Naive thymus-derived CD4-positive, alpha-beta T cell (primary cell): ENCODE measurements around the gene GRXCR1. TPM values are rescaled to one million over a fixed set of nuclear protein-coding genes. Genes with fewer than 3 reads are reported as not detected.

Experiments
- ATAC-seq: fragments of 150-1000 bp; cut with Tn5 transposase; 2 replicates; pipeline ENCODE4 v1.10.0; 2021; ENCODE audit warnings: mild to moderate bottlenecking, moderate library complexity
- CTCF ChIA-PET: fragments of 350-600 bp; sonication (Branson Sonifier 250); formaldehyde crosslinking; loops from one replicate; lab custom pipeline; 2021; ENCODE audit warnings: antibody characterized with exemption; lab: Charles Lee
- POLR2A ChIA-PET: fragments of 350-600 bp; sonication (Branson Sonifier 250); formaldehyde crosslinking; loops from one replicate; lab custom pipeline; 2021; ENCODE audit warnings: antibody characterized with exemption, inconsistent platforms; lab: Charles Lee
- DNase-seq, 9 donors: peaks; one replicate each; pipeline versions ENCODE4 v3.0.0 to v3.0.0-alpha.2; 2020 to 2022; ENCODE audit warnings: mixed read lengths in 1 of 9
- H3K27ac ChIP-seq: one replicate; pipeline ENCODE4 v1.7.0; 2013; ENCODE audit warnings: mild to moderate bottlenecking, low read depth, low read length, moderate library complexity
- H3K27me3 ChIP-seq, 2 donors: one replicate each; pipeline ENCODE4 v1.7.0; 2013; ENCODE audit warnings: low read length in 2 of 2, mild to moderate bottlenecking in 2 of 2, moderate library complexity in 2 of 2; ENCODE audit not compliant: control insufficient read depth in 2 of 2, insufficient read depth in 2 of 2
- H3K36me3 ChIP-seq, 3 experiments: 1 replicate in 2 of 3; 2 replicates in 1 of 3; pipeline ENCODE4 v1.7.0; 2013; ENCODE audit warnings: low read length in 3 of 3, mild to moderate bottlenecking in 3 of 3, moderate library complexity in 1 of 3; ENCODE audit not compliant: insufficient read depth in 3 of 3, control insufficient read depth in 2 of 3
- H3K4me1 ChIP-seq, 2 donors: one replicate each; pipeline ENCODE4 v1.7.0; 2013; ENCODE audit warnings: low read length in 2 of 2, mild to moderate bottlenecking in 2 of 2, moderate library complexity in 1 of 2; ENCODE audit not compliant: control insufficient read depth in 2 of 2, insufficient read depth in 2 of 2
- H3K4me3 ChIP-seq: 2 replicates; pipeline ENCODE4 v1.7.0; 2013; ENCODE audit warnings: mild to moderate bottlenecking, low read length
- H3K9me3 ChIP-seq, 3 experiments: 1 replicate in 2 of 3; 2 replicates in 1 of 3; pipeline ENCODE4 v1.7.0; 2013; ENCODE audit warnings: low read length in 3 of 3; ENCODE audit not compliant: control insufficient read depth in 2 of 3
- H3K27ac Mint-ChIP-seq, 9 donors: one replicate each; pipeline ENCODE4 v1.8.0; 2020 to 2022; ENCODE audit warnings: mixed read lengths in 9 of 9, mild to moderate bottlenecking in 8 of 9, moderate library complexity in 5 of 9, inconsistent platforms in 2 of 9
- H3K27me3 Mint-ChIP-seq, 5 donors: one replicate each; pipeline ENCODE4 v1.8.0; 2021 to 2022; ENCODE audit warnings: mixed read lengths in 5 of 5, mild to moderate bottlenecking in 1 of 5
- H3K36me3 Mint-ChIP-seq, 5 donors: one replicate each; pipeline ENCODE4 v1.8.0; 2020 to 2022; ENCODE audit warnings: mixed read lengths in 5 of 5, mild to moderate bottlenecking in 3 of 5, inconsistent platforms in 1 of 5
- H3K4me1 Mint-ChIP-seq, 7 donors: one replicate each; pipeline ENCODE4 v1.8.0; 2020 to 2022; ENCODE audit warnings: mixed read lengths in 7 of 7, mild to moderate bottlenecking in 3 of 7, inconsistent platforms in 1 of 7
- H3K4me3 Mint-ChIP-seq, 10 donors: one replicate each; pipeline ENCODE4 v1.8.0; 2020 to 2022; ENCODE audit warnings: mild to moderate bottlenecking in 10 of 10, mixed read lengths in 10 of 10, moderate library complexity in 6 of 10, inconsistent platforms in 2 of 10
- H3K9me3 Mint-ChIP-seq, 11 donors: one replicate each; pipeline ENCODE4 v1.8.0; 2020 to 2022; ENCODE audit warnings: mixed read lengths in 11 of 11, mild to moderate bottlenecking in 4 of 11, inconsistent platforms in 1 of 11, moderate library complexity in 1 of 11
- intact Hi-C, 2 donors: fragments of 100-400 bp; cut with micrococcal nuclease; formaldehyde crosslinking; loops; one replicate each; pipeline ENCODE4 v1.15.1; 2023
- polyA plus RNA-seq, 2 donors: library from polyadenylated mRNA; unstranded; fragments of 300-500 nt; fragmentation: Illumina TruSeq; gene quantifications; one replicate each; pipeline ENCODE4 v1.2.3, GENCODE V29; 2021
- total RNA-seq, 6 experiments: library from RNA in 5 of 6; stranded (reverse) in 5 of 6; gene quantifications; 1 replicate in 5 of 6; 2 replicates in 1 of 6; pipeline ENCODE4 v1.2.3 and lab custom pipeline; 2021 to 2026

The GRXCR1 gene
- total and polyA plus RNA-seq, 7 experiments from 2014 or later: not detected

GRCh38 chr4:42871261-42871660, 21.3 kb upstream of the GRXCR1 start:
- CTCF ChIA-PET: no interaction called here

GRCh38 chr4:42871671-42872290, 20.7 kb upstream of the GRXCR1 start:
- H3K36me3 Mint-ChIP-seq: no peaks in the 10 kb centered on the region
- DNase-seq: no peak
- Histone ChIP-seq H3K36me3 (no peaks in the 10 kb centered on the region), H3K9me3 (no peaks in the 10 kb centered on the region), H3K27ac (no peak overlapping the region), H3K4me1 (no peaks in the 10 kb centered on the region), H3K4me3 (no peak overlapping the region), H3K27me3 (no peaks in the 10 kb centered on the region)
- ChIA-PET CTCF (no interaction called here), POLR2A (no interaction called here)
- H3K4me1 Mint-ChIP-seq: no peaks in the 10 kb centered on the region
- no peaks in the 10 kb centered on the region for H3K9me3 Mint-ChIP-seq
- no peak for ATAC-seq
- H3K27me3 Mint-ChIP-seq: peaks cover 33 to 42% (median 40%) of the 10 kb centered on the region in 5 donors
- no peak overlapping the region for H3K4me3 Mint-ChIP-seq
- intact Hi-C loops: no loop called here
- H3K27ac Mint-ChIP-seq: no peak overlapping the region

More at GRCh38 chr4:42871261-42871660, 21.3 kb upstream of the GRXCR1 start:
- Mint-ChIP-seq H3K27me3 (peaks cover 33 to 45% (median 40%) of the 10 kb centered on the region in 5 donors), H3K4me3 (no peak overlapping the region), H3K4me1 (no peaks in the 10 kb centered on the region), H3K36me3 (no peaks in the 10 kb centered on the region), H3K9me3 (no peaks in the 10 kb centered on the region), H3K27ac (no peak overlapping the region)
- Histone ChIP-seq H3K27ac (no peak overlapping the region), H3K4me3 (no peak overlapping the region), H3K27me3 (no peaks in the 10 kb centered on the region), H3K4me1 (no peaks in the 10 kb centered on the region), H3K36me3 (no peaks in the 10 kb centered on the region), H3K9me3 (no peaks in the 10 kb centered on the region)
- POLR2A ChIA-PET: no interaction called here
- ATAC-seq: no peak
- intact Hi-C loops: no loop called here
- DNase-seq: no peak

DNA sequence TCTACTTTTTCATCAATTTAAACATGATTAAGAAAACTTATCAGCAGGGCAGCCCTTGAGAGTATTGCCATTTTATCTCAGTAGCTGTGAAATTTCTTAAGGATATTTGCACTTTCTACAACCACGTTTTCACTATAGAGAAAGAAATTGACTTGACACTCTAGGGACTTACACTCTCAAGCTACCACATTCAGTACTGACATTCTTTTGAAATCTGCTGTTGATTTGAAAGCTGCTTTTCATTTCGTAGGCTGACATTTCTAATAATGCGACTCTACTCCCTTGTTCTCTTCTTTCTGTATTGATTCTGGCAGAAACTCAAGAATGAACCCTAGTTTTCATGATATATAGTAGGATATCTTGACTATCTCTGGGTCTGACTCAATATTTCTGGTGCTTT, 13.7 kb upstream of the GRXCR1 start:
- intact Hi-C loops: no loop called here
- H3K36me3 Mint-ChIP-seq: no peaks in the 10 kb centered on the region
- H3K4me1 Mint-ChIP-seq: no peaks in the 10 kb centered on the region
- H3K27ac Mint-ChIP-seq: no peak overlapping the region
- H3K36me3 ChIP-seq: no peaks in the 10 kb centered on the region
- no peak for ATAC-seq
- H3K4me3 ChIP-seq: no peak overlapping the region
- H3K27ac ChIP-seq: no peak overlapping the region
- H3K9me3 ChIP-seq: no peaks in the 10 kb centered on the region
- H3K4me1 ChIP-seq: no peaks in the 10 kb centered on the region
- ChIA-PET POLR2A (no interaction called here), CTCF (no interaction called here)
- H3K27me3 ChIP-seq: no peaks in the 10 kb centered on the region
- DNase-seq: no peak
- H3K27me3 Mint-ChIP-seq: peaks cover 6 to 37% (median 23%) of the 10 kb centered on the region in 5 donors
- H3K4me3 Mint-ChIP-seq: no peak overlapping the region
- no peaks in the 10 kb centered on the region for H3K9me3 Mint-ChIP-seq

GRCh38 chr4:42881253-42881652, 11.3 kb upstream of the GRXCR1 start:
- no peak overlapping the region for H3K4me3 ChIP-seq
- intact Hi-C loops: no loop called here
- CTCF ChIA-PET: no interaction called here
- H3K27me3 ChIP-seq: no peaks in the 10 kb centered on the region
- H3K36me3 ChIP-seq: no peaks in the 10 kb centered on the region
- H3K27ac Mint-ChIP-seq: no peak overlapping the region
- H3K4me1 Mint-ChIP-seq: no peaks in the 10 kb centered on the region
- H3K9me3 ChIP-seq: no peaks in the 10 kb centered on the region
- no peak overlapping the region for H3K4me3 Mint-ChIP-seq
- no peak overlapping the region for H3K27ac ChIP-seq
- peaks cover 0 to 18% (median 8%) of the 10 kb centered on the region in 11 donors for H3K9me3 Mint-ChIP-seq
- no peak for DNase-seq
- H3K4me1 ChIP-seq: no peaks in the 10 kb centered on the region
- POLR2A ChIA-PET: no interaction called here
- H3K36me3 Mint-ChIP-seq: no peaks in the 10 kb centered on the region
- H3K27me3 Mint-ChIP-seq: peaks cover 0 to 52% (median 34%) of the 10 kb centered on the region in 5 donors
- ATAC-seq: no peak

DNA sequence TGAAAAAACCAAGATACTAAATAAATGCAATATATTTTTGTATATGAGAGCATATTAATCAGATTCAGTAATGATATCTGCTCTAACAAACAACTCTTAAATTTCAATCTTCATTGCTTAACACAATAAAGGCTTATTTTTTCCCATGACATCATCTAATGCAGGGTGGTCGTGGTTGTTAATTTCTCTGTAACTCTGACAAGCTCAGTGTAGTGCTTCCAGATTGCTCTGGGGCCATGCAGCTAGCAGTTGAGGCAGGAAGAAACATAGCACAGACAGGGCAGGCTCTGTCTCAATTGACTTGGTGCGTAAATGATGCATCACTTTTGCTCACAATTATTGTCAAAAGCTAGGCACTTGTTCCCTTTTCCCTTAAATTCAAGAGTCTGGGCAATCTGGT, 869 bp upstream of the GRXCR1 start:
- no peaks in the 10 kb centered on the region for H3K4me1 ChIP-seq
- no peak overlapping the region for H3K27ac Mint-ChIP-seq
- ChIA-PET CTCF (no interaction called here), POLR2A (no interaction called here)
- ATAC-seq (no peak), DNase-seq (no peak)
- H3K4me3 Mint-ChIP-seq: no peak overlapping the region
- H3K36me3 Mint-ChIP-seq: no peaks in the 10 kb centered on the region
- H3K4me3 ChIP-seq: no peak overlapping the region
- H3K36me3 ChIP-seq: no peaks in the 10 kb centered on the region
- peaks cover 0 to 55% (median 38%) of the 10 kb centered on the region in 5 donors for H3K27me3 Mint-ChIP-seq
- H3K9me3 Mint-ChIP-seq: peaks cover 0 to 24% (median 8%) of the 10 kb centered on the region in 11 donors
- H3K4me1 Mint-ChIP-seq: no peaks in the 10 kb centered on the region
- H3K9me3 ChIP-seq: no peaks in the 10 kb centered on the region
- intact Hi-C loops: no loop called here
- H3K27ac ChIP-seq: no peak overlapping the region
- peaks cover 0 to 3% of the 10 kb centered on the region in 2 donors for H3K27me3 ChIP-seq

DNA sequence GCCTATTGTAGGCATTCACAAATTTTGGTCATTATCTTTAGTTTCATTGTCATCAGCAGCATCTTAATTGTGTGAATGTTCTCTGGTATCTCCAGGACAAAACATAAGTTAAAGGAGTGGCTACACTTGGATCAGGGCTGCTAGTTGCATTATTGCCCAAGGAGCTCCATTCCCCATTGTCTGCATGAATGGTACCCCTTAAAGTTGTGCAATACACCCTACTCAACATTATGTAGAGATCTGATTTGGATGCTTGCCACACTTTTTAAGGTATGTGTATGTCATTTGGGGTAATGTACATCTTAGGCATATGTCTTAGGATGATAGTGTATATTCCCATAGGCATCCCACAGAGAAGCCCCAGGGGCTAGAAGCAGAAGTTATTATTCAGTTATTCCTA, 2.9 kb downstream of the GRXCR1 start:
- no peak for ATAC-seq
- Mint-ChIP-seq H3K27me3 (peaks cover 0 to 39% (median 27%) of the 10 kb centered on the region in 5 donors), H3K36me3 (no peaks in the 10 kb centered on the region), H3K4me1 (no peaks in the 10 kb centered on the region), H3K4me3 (no peak overlapping the region), H3K27ac (no peak overlapping the region), H3K9me3 (peaks cover 0 to 3% (median 0%) of the 10 kb centered on the region in 11 donors)
- ChIA-PET POLR2A (no interaction called here), CTCF (no interaction called here)
- no peak for DNase-seq
- intact Hi-C loops: no loop called here
- H3K36me3 ChIP-seq: no peaks in the 10 kb centered on the region
- no peak overlapping the region for H3K4me3 ChIP-seq
- H3K4me1 ChIP-seq: no peaks in the 10 kb centered on the region
- H3K9me3 ChIP-seq: no peaks in the 10 kb centered on the region
- peaks cover 0 to 3% of the 10 kb centered on the region in 2 donors for H3K27me3 ChIP-seq
- no peak overlapping the region for H3K27ac ChIP-seq

DNA sequence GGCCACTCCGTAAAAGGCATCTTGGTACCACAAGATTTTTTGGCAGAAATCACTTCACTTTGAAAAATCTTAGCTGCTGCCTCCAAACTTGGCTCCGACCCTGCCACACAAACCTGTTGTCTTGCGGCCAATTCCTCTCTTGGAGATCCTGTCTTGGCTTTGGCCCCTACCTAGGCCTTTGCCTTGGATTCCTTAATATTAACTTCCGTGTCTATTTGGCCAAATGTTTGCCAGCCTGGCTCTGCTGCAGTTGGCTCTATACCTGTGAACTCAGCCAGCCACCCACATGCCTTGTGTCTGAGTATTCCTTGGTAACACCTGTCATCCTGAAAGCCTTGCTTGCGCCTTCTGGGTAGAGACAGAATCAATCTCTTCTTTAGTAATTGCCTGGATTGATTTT, 12.5 kb downstream of the GRXCR1 start:
- no peaks in the 10 kb centered on the region for H3K27me3 ChIP-seq
- no peak overlapping the region for H3K4me3 Mint-ChIP-seq
- H3K4me1 ChIP-seq: no peaks in the 10 kb centered on the region
- no peaks in the 10 kb centered on the region for H3K4me1 Mint-ChIP-seq
- ChIA-PET POLR2A (no interaction called here), CTCF (no interaction called here)
- peaks cover 0 to 6% (median 0%) of the 10 kb centered on the region in 11 donors for H3K9me3 Mint-ChIP-seq
- intact Hi-C loops: no loop called here
- H3K9me3 ChIP-seq: no peaks in the 10 kb centered on the region
- no peaks in the 10 kb centered on the region for H3K36me3 Mint-ChIP-seq
- H3K27ac Mint-ChIP-seq: no peak overlapping the region
- peaks cover 0 to 44% (median 26%) of the 10 kb centered on the region in 5 donors for H3K27me3 Mint-ChIP-seq
- ATAC-seq: no peak
- no peak for DNase-seq
- H3K36me3 ChIP-seq: no peaks in the 10 kb centered on the region
- no peak overlapping the region for H3K4me3 ChIP-seq
- H3K27ac ChIP-seq: no peak overlapping the region
